H1 (cell line): ENCODE measurements around the gene RNF43. TPM values are rescaled to one million over a fixed set of nuclear protein-coding genes. Genes with fewer than 3 reads are reported as not detected.

Experiments used
- CTCF ChIA-PET: fragments of 300-600 bp; sonication (Branson Sonifier 250); formaldehyde crosslinking; loops from one replicate; lab custom pipeline; 2021; ENCODE audit not compliant: partially characterized antibody; lab: Charles Lee
- POLR2A ChIA-PET: fragments of 300-600 bp; sonication (Branson Sonifier 250); formaldehyde crosslinking; loops from one replicate; lab custom pipeline; 2021; ENCODE audit warnings: inconsistent platforms; ENCODE audit not compliant: partially characterized antibody; lab: Charles Lee
- DNase-seq, 2 experiments: peaks; one replicate each; pipeline versions ENCODE4 v3.0.0 to v3.0.0-alpha.2; 2010 to 2022; ENCODE audit warnings: low spot score in 2 of 2, low read depth in 1 of 2, mixed read lengths in 1 of 2
- FAIRE-seq: peaks from 2 replicates; lab custom pipeline; 2011; peaks lifted over from hg19 to GRCh38; lab: Jason Lieb, UNC
- H2AFZ ChIP-seq: 2 replicates; pipeline ENCODE4 v1.8.1; 2012; ENCODE audit warnings: low read length, inconsistent platforms
- H2AK5ac ChIP-seq: 2 replicates; pipeline ENCODE4 v1.6.1; 2013; ENCODE audit warnings: low read depth, low read length
- H2BK120ac ChIP-seq: replicated peaks from 2 replicates; pipeline ENCODE3; 2013; ENCODE audit warnings: low read depth, low read length, inconsistent platforms
- H2BK12ac ChIP-seq: 2 replicates; pipeline ENCODE4 v1.6.1; 2013; ENCODE audit warnings: low read depth, low read length
- H2BK15ac ChIP-seq: 2 replicates; pipeline ENCODE4 v1.6.1; 2013; ENCODE audit warnings: low read length
- H2BK20ac ChIP-seq: 2 replicates; pipeline ENCODE4 v1.6.1; 2013; ENCODE audit warnings: low read length
- H2BK5ac ChIP-seq: 2 replicates; pipeline ENCODE4 v1.6.1; 2013; ENCODE audit warnings: low read depth, low read length
- H3K14ac ChIP-seq: 2 replicates; pipeline ENCODE4 v1.6.1; 2013; ENCODE audit warnings: inconsistent platforms; ENCODE audit not compliant: insufficient read length
- H3K18ac ChIP-seq: 2 replicates; pipeline ENCODE4 v1.6.1; 2013; ENCODE audit warnings: low read length; ENCODE audit errors: extremely low read depth
- H3K23ac ChIP-seq: 2 replicates; pipeline ENCODE4 v1.6.1; 2013; ENCODE audit warnings: inconsistent platforms; ENCODE audit not compliant: insufficient read length
- H3K23me2 ChIP-seq: 2 replicates; pipeline ENCODE4 v1.6.1; 2013; ENCODE audit warnings: low read depth, low read length
- H3K27ac ChIP-seq: 2 replicates; pipeline ENCODE4 v1.6.1; 2011; ENCODE audit warnings: low read depth, low read length, inconsistent platforms
- H3K27me3 ChIP-seq, 4 experiments: replicated peaks in 1 of 4; 1 replicate in 1 of 4; 2 replicates in 3 of 4; pipeline versions ENCODE4 v1.6.1 to v1.8.1; 2011 to 2013; ENCODE audit warnings: low read length in 3 of 4, mild to moderate bottlenecking in 3 of 4, inconsistent platforms in 2 of 4, mixed read lengths in 2 of 4, moderate library complexity in 1 of 4; ENCODE audit not compliant: control insufficient read depth in 3 of 4, insufficient read depth in 3 of 4; ENCODE audit errors: extremely low read depth in 1 of 4
- H3K36me3 ChIP-seq, 4 experiments: 2 replicates each; pipeline versions ENCODE4 v1.6.1 to v1.8.1; 2011 to 2013; ENCODE audit warnings: mild to moderate bottlenecking in 4 of 4, low read length in 3 of 4, moderate library complexity in 2 of 4, control low read depth in 1 of 4, inconsistent platforms in 1 of 4; ENCODE audit not compliant: insufficient read depth in 4 of 4, control insufficient read depth in 2 of 4
- H3K4ac ChIP-seq: replicated peaks from 2 replicates; pipeline ENCODE3; 2013; ENCODE audit warnings: low read length, low read depth, mixed read lengths, inconsistent platforms; ENCODE audit not compliant: insufficient read length
- H3K4me1 ChIP-seq, 4 experiments: replicated peaks in 1 of 4; 1 replicate in 1 of 4; 2 replicates in 3 of 4; pipeline versions ENCODE4 v1.6.1 to v1.8.1; 2011 to 2013; ENCODE audit warnings: low read length in 3 of 4, inconsistent platforms in 2 of 4, mixed read lengths in 1 of 4; ENCODE audit not compliant: insufficient read depth in 4 of 4, control insufficient read depth in 3 of 4
- H3K4me2 ChIP-seq, 2 experiments: 2 replicates each; pipeline versions ENCODE4 v1.6.1 to v1.8.1; 2011 to 2013; ENCODE audit warnings: low read depth in 2 of 2, low read length in 2 of 2, control low read depth in 1 of 2, inconsistent platforms in 1 of 2, mild to moderate bottlenecking in 1 of 2; ENCODE audit not compliant: insufficient read depth in 1 of 2
- H3K4me3 ChIP-seq, 4 experiments: fragments of 200-600, 300-600 bp in 1 of 4; sonication (generic), shearing (Covaris generic), sonication (Bioruptor Twin) in 1 of 4; 2 replicates each; pipeline versions ENCODE4 v1.5.1 to v1.8.1; 2011 to 2016; ENCODE audit warnings: low read length in 4 of 4, low read depth in 3 of 4, control low read depth in 2 of 4, inconsistent platforms in 2 of 4, mild to moderate bottlenecking in 2 of 4, mixed read lengths in 1 of 4, moderate library complexity in 1 of 4; ENCODE audit not compliant: insufficient read depth in 2 of 4; ENCODE audit errors: extremely low read depth in 1 of 4
- H3K56ac ChIP-seq: replicated peaks from 2 replicates; pipeline ENCODE3; 2013; ENCODE audit warnings: low read depth, mild to moderate bottlenecking, mixed read lengths, low read length, inconsistent platforms; ENCODE audit not compliant: insufficient read length
- H3K79me1 ChIP-seq: 2 replicates; pipeline ENCODE4 v1.6.1; 2013; ENCODE audit warnings: low read depth, low read length, control low read depth
- H3K79me2 ChIP-seq, 2 experiments: 2 replicates each; pipeline versions ENCODE4 v1.6.1 to v1.8.1; 2012 to 2013; ENCODE audit warnings: low read length in 2 of 2, mild to moderate bottlenecking in 2 of 2, inconsistent platforms in 1 of 2; ENCODE audit not compliant: insufficient read depth in 2 of 2, control insufficient read depth in 1 of 2
- H3K9ac ChIP-seq, 4 experiments: replicated peaks in 1 of 4; 1 replicate in 1 of 4; 2 replicates in 3 of 4; pipeline versions ENCODE4 v1.6.1 to v1.8.1; 2011 to 2013; ENCODE audit warnings: low read depth in 3 of 4, low read length in 3 of 4, control low read depth in 2 of 4, mild to moderate bottlenecking in 2 of 4, moderate library complexity in 2 of 4, inconsistent platforms in 1 of 4; ENCODE audit errors: extremely low read depth in 1 of 4
- H3K9me3 ChIP-seq, 2 experiments: 2 replicates each; pipeline versions ENCODE4 v1.6.1 to v1.8.1; 2012 to 2013; ENCODE audit warnings: mild to moderate bottlenecking in 2 of 2, moderate library complexity in 2 of 2, control low read depth in 1 of 2, inconsistent platforms in 1 of 2, low read depth in 1 of 2, low read length in 1 of 2, mixed read lengths in 1 of 2; ENCODE audit not compliant: insufficient read depth in 2 of 2
- H4K20me1 ChIP-seq, 2 experiments: replicated peaks in 1 of 2; 2 replicates each; pipeline versions ENCODE3 to v1.8.1; 2011 to 2013; ENCODE audit warnings: inconsistent platforms in 2 of 2, low read length in 2 of 2, mild to moderate bottlenecking in 1 of 2; ENCODE audit not compliant: insufficient read depth in 2 of 2, control insufficient read depth in 1 of 2
- H4K5ac ChIP-seq: 2 replicates; pipeline ENCODE4 v1.6.1; 2013; ENCODE audit warnings: low read length, low read depth, mixed read lengths, inconsistent platforms; ENCODE audit not compliant: insufficient read length
- H4K8ac ChIP-seq: 2 replicates; pipeline ENCODE4 v1.8.0; 2013; ENCODE audit warnings: mild to moderate bottlenecking, moderate library complexity, low read length, inconsistent platforms; ENCODE audit not compliant: insufficient read depth; ENCODE audit errors: extremely low read depth
- H4K91ac ChIP-seq: replicated peaks from 2 replicates; pipeline ENCODE3; 2013; ENCODE audit warnings: low read length, mixed read lengths, inconsistent platforms; ENCODE audit not compliant: insufficient read length
- CEBPB ChIP-seq: IDR thresholded peaks from 2 replicates; pipeline ENCODE4 v1.6.1; 2012; ENCODE audit warnings: low read depth, low read length
- JUND ChIP-seq: IDR thresholded peaks from 2 replicates; pipeline ENCODE4 v1.6.1; 2011; ENCODE audit warnings: mild to moderate bottlenecking, improper control_type of control experiment, low read length
- POU5F1 ChIP-seq: IDR thresholded peaks from 2 replicates; pipeline ENCODE4 v1.6.1; 2011; ENCODE audit warnings: low read depth, mild to moderate bottlenecking, low read length, moderate library complexity
- WGBS, 2 experiments: shearing (Covaris generic) in 1 of 2; methylation state at CpG; one replicate each; pipeline versions ENCODE4 v1.1.6 to v1.1.7; 2013 to 2015; ENCODE audit warnings: low lambda C conversion rate in 2 of 2, mixed read lengths in 2 of 2, inconsistent platforms in 1 of 2, low coverage in 1 of 2, missing lambda C conversion rate in 1 of 2; ENCODE audit not compliant: insufficient replicate concordance in 2 of 2, insufficient coverage in 1 of 2, insufficient read length in 1 of 2; ENCODE audit errors: extremely low coverage in 1 of 2, missing lambda C conversion rate in 1 of 2; 5-methylcytosine and 5-hydroxymethylcytosine counted together
- polyA plus RNA-seq, 7 experiments: library from polyadenylated mRNA; depleted of rRNA in 3 of 7; stranded (reverse) in 5 of 7; unstranded in 2 of 7; fragments of >200 nt in 5 of 7; fragments of 200-250 nt in 2 of 7; gene quantifications; 1 replicate in 5 of 7; 2 replicates in 1 of 7; 4 replicates in 1 of 7; pipeline versions ENCODE4 v1.2.1 to v1.2.3, GENCODE V29; 2011 to 2013; ENCODE audit warnings: missing spikeins in 2 of 7, mixed read lengths in 2 of 7
- total RNA-seq: library from RNA; stranded (reverse); fragmentation: NEBNext Ultra II Directional; extraction: Animal tissue kit (Norgen Biotek cat#: 25700); gene quantifications from 2 replicates; pipeline ENCODE4 v1.2.1, GENCODE V29; 2021
- TF ChIP-seq, protein P1 (sequence below): IDR thresholded peaks from 2 replicates; pipeline ENCODE4 v1.6.1; 2011; ENCODE audit warnings: low read depth, mild to moderate bottlenecking, low read length; ENCODE audit not compliant: insufficient read depth

The RNF43 gene
- total and polyA plus RNA-seq, 2 of the 8 experiments (the other 6 are each of a cell fraction or from before 2014, with no cell fraction given) = 0.89 to 1.5 TPM

DNA sequence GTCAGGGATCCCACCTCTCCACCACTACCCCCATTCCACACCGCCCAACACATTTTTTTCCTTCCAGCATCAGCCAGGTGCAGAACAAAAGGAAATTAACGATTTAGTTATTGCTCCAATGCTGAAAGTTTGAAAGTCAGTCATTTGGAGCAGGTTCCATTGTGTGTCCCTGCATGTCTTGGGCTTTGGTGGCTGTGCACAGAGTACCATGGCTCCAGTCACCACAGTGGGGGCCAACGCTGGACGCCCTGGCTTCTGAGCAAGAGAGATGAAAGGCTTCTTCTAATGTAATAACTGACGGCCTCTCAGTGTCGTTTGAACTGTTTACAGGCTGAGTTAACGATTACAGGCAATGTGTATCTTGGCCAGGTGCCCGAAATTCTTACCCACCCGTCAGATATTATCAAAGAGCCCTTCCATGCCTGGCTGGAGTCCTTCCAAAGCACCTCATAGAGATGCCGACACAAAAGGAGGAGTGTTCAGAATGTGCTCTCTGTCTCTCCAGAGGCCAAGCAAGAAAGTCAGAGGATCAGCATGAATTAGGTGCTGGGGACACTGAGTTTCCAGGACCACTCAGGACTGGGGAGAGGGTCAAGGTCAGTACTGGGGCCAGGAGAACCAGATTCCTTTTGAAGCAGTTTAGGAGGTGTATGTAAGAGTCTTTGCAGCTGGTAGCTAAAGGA, 25.9 kb downstream of the RNF43 start:
- H3K4ac ChIP-seq = no peak overlapping the region
- no peak overlapping the region for H3K23ac ChIP-seq
- H2AFZ ChIP-seq = no peak overlapping the region
- no peak overlapping the region for H2BK15ac ChIP-seq
- no peak overlapping the region for H3K9ac ChIP-seq
- H4K20me1 ChIP-seq = no peaks in the 10 kb centered on the region
- no peaks in the 10 kb centered on the region for H3K9me3 ChIP-seq
- H3K56ac ChIP-seq = no peak overlapping the region
- no peak overlapping the region for H2BK5ac ChIP-seq
- 86% methylated on average over 10 of the region's 10 CpGs; no CpG with 5 or more reads in 1 of the 2 experiments for WGBS, 2 experiments
- no peak overlapping the region for H2AK5ac ChIP-seq
- DNase-seq = no peak
- H4K91ac ChIP-seq = no peak overlapping the region
- H2BK120ac ChIP-seq = no peak overlapping the region
- H2BK20ac ChIP-seq = no peak overlapping the region; the same call in 1 of the 2 replicates
- H4K5ac ChIP-seq = no peak overlapping the region
- H3K18ac ChIP-seq = no peak overlapping the region
- no peak overlapping the region for H3K4me3 ChIP-seq
- H2BK12ac ChIP-seq = peak overlapping the region; percentile 11; the same call in 1 of the 2 replicates
- no peaks in the 10 kb centered on the region for H3K36me3 ChIP-seq
- H3K79me1 ChIP-seq = no peaks in the 10 kb centered on the region
- TF ChIP-seq, protein P1, sequence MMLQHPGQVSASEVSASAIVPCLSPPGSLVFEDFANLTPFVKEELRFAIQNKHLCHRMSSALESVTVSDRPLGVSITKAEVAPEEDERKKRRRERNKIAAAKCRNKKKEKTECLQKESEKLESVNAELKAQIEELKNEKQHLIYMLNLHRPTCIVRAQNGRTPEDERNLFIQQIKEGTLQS = no peak
- TF ChIP-seq JUND (no peak), CEBPB (no peak), POU5F1 (no peak)
- no peak for FAIRE-seq
- no peak overlapping the region for H3K4me2 ChIP-seq
- H3K79me2 ChIP-seq = no peaks in the 10 kb centered on the region
- POLR2A ChIA-PET = no interaction called here
- H3K14ac ChIP-seq = no peak overlapping the region
- H3K23me2 ChIP-seq = no peaks in the 10 kb centered on the region
- CTCF ChIA-PET = interaction anchor here (1.4 kb wide), 1 partner anchor 12 kb away, joined by 4 read pairs; no protein-coding TSS in a partner anchor
- no peak overlapping the region for H3K27ac ChIP-seq
- H4K8ac ChIP-seq = no peak overlapping the region
- H3K4me1 ChIP-seq = peaks cover 3 to 18% (median 6%) of the 10 kb centered on the region in 4 experiments; a peak in 5 of 7 replicates
- H3K27me3 ChIP-seq = peaks cover 0 to 6% (median 4%) of the 10 kb centered on the region in 4 experiments; a peak in 3 of 7 replicates
